Lower leg skin (tissue), 4 donors: ENCODE results near the gene FJX1. TPM values are rescaled to one million over a fixed set of nuclear protein-coding genes. Genes with fewer than 3 reads are reported as not detected.

ENCODE experiments used
- DNase-seq, 2 donors: peaks; one replicate each; pipeline ENCODE4 v3.0.0-alpha.2; 2019; ENCODE audit warnings: low spot score in 2 of 2
- H3K4me3 ChIP-seq: fragments of 200-600 bp; sonication (generic); 2 replicates; pipeline ENCODE4 v1.5.1; 2017; ENCODE audit warnings: mild to moderate bottlenecking, low read depth; ENCODE audit not compliant: poor library complexity, severe bottlenecking
- CTCF ChIP-seq, 3 donors: fragments of 450-650 bp; IDR thresholded peaks; one replicate each; pipeline ENCODE4 v1.5.1; 2016; ENCODE audit warnings: antibody characterized with exemption in 3 of 3, mild to moderate bottlenecking in 3 of 3, moderate library complexity in 2 of 3
- POLR2A ChIP-seq, 2 donors: fragments of 450-650 bp; IDR thresholded peaks; one replicate each; pipeline ENCODE4 v1.6.1; 2016 to 2017; ENCODE audit warnings: antibody characterized with exemption in 2 of 2, mild to moderate bottlenecking in 1 of 2, moderate library complexity in 1 of 2
- WGBS, 2 donors: methylation state at CpG; one replicate each; pipeline ENCODE4 v1.1.5; 2018; 5-methylcytosine and 5-hydroxymethylcytosine counted together
- intact Hi-C: fragments of 100-400 bp; cut with DNase I; formaldehyde crosslinking; loops from one replicate; pipeline ENCODE4 v1.15.0; 2023; ENCODE audit warnings: low total_unique reads
- total RNA-seq, 4 donors: library from RNA; depleted of rRNA; stranded (reverse); fragments of >200 nt; gene quantifications; one replicate each; pipeline ENCODE4 v1.1.0, GENCODE V29; 2016

FJX1 gene
- total RNA-seq, 4 donors from 2014 or later, result 21.2 to 24.1 (median 22.5) TPM

GRCh38 chr11:35600331-35600838, 17.9 kb upstream of the FJX1 start:
- 23 to 33% methylated on average over 4 of the region's 4 CpGs for WGBS, 2 donors

GRCh38 chr11:35602160-35602793, 16.0 kb upstream of the FJX1 start:
- TF ChIP-seq POLR2A (IDR thresholded peaks at IDR 0.05), result no peak
- no peak for TF ChIP-seq CTCF (IDR thresholded peaks at IDR 0.05)
- intact Hi-C loops, result no loop called here
- WGBS, 2 donors, result 52 to 53% methylated on average over 5 of the region's 5 CpGs
- no peak for DNase-seq
- H3K4me3 ChIP-seq, result no peak overlapping the region

More at GRCh38 chr11:35600331-35600838, 17.9 kb upstream of the FJX1 start:
- intact Hi-C loops, result no loop called here
- TF ChIP-seq CTCF (IDR thresholded peaks at IDR 0.05), result no peak
- no peak for TF ChIP-seq POLR2A (IDR thresholded peaks at IDR 0.05)
- no peak overlapping the region for H3K4me3 ChIP-seq
- DNase-seq, result no peak

- 99 to 100% methylated on average over 3 of the region's 3 CpGs for WGBS, 2 donors
- TF ChIP-seq CTCF (IDR thresholded peaks at IDR 0.05) (no peak), POLR2A (IDR thresholded peaks at IDR 0.05) (no peak)
- H3K4me3 ChIP-seq, result no peak overlapping the region
- DNase-seq, result no peak
- intact Hi-C loops, result no loop called here
These were observed 15.3 kb upstream of the FJX1 start for GRCh38 chr11:35602979-35603378.

- TF ChIP-seq CTCF (IDR thresholded peaks at IDR 0.05), result no peak
- TF ChIP-seq POLR2A (IDR thresholded peaks at IDR 0.05), result no peak
- DNase-seq, result no peak
- no peak overlapping the region for H3K4me3 ChIP-seq
- WGBS, 2 donors, result 43 to 47% methylated on average over 5 of the region's 5 CpGs
- intact Hi-C loops, result no loop called here
These were observed 12.6 kb upstream of the FJX1 start for GRCh38 chr11:35605706-35606105.

GRCh38 chr11:35606206-35606605, 12.1 kb upstream of the FJX1 start:
- H3K4me3 ChIP-seq, result no peak overlapping the region
- no peak for DNase-seq
- intact Hi-C loops, result no loop called here
- TF ChIP-seq CTCF (IDR thresholded peaks at IDR 0.05) (no peak), POLR2A (IDR thresholded peaks at IDR 0.05) (no peak)
- WGBS, 2 donors, result 74 to 77% methylated on average over 5 of the region's 5 CpGs

- no peak for DNase-seq
- WGBS, 2 donors, result 81% methylated on average over 4 of the region's 4 CpGs
- no peak overlapping the region for H3K4me3 ChIP-seq
- no peak for TF ChIP-seq POLR2A (IDR thresholded peaks at IDR 0.05)
- TF ChIP-seq CTCF (IDR thresholded peaks at IDR 0.05), result no peak
- intact Hi-C loops, result no loop called here
These were observed 9.8 kb upstream of the FJX1 start for GRCh38 chr11:35608502-35608901.
